GM21717 (cell line): Measurements from ENCODE around the gene LYPD1.

ENCODE experiments used
- ATAC-seq: cut with Tn5 transposase; IDR thresholded peaks from one replicate; pipeline ENCODE4 v1.9.1; 2021; ENCODE audit warnings: mild to moderate bottlenecking, moderate library complexity; ENCODE audit not compliant: unreplicated experiment

The LYPD1 gene

DNA sequence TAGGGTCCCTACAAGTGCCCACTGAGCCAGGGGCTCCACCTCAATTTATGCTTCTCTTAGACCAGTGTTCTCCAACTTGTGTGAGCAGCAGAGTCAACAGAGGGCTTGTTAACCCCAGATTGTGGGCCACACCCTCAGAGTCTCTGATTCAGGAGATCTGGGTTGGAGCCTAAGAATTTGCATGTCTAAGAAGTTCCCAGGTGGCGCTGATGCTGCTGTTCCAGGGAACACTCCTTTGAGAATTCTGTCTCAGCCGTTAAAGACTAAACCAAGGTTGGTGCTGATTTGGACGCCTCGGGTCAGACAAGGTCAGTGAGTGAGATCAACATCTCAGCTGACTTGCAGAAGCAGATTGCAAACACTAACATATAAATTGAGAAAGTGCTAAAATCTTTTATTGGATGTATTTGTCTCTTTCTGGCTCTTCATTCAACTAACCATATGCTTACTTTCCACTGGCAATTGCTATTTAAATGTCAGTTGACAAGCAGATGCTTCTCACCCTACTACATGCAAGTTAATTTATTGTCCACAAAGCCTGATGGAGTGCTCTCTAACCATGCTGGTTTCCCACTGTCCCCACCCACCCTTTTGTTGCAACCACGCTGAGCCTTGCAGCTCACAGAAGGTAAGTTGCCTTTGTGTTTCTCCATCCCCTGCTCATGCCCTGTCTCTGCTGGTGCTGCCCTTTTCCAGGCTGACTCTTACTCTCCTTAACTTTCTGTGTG is 31.5 kb downstream of the LYPD1 start:
- no peak for ATAC-seq

DNA sequence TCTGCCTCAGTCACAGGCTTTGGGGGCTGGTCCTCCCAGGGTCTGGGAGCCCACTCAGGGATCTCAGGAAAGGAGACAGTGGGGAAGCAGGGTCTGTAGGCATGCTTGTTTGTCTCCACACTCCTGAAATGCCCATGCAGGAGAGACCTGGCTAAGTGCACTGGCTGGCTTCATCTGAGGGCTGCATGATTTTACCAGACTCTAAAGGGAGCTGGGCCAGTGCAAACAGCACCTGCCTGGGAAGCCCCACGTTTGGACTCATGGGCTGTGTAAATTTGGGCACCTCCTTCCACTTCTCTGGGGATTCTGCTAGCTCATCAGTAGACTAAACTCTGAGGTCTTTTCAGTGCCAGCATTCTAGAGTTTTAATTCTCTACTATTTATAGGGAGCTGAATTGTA is 33.7 kb downstream of the LYPD1 start:
- no peak for ATAC-seq

DNA sequence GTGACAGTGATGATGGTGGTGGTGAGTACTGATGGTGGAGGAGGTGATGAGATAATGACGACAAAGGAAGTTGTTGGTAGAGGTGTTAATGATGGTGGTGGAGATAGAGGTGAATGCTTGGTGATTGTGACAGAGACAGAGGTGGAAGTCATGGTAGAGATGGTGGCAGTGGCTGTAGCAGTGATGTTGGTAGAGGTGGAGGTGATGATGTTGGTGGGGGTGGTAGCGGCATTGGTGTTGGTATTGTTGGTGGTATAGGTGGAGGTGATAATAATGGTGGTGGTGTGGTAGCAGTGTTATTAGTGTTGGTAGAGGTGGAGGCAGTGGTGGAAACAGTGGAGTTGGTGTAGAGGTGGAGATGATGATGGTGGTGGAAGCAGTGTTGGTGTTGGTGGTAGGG is 36.4 kb downstream of the LYPD1 start:
- ATAC-seq = no peak

DNA sequence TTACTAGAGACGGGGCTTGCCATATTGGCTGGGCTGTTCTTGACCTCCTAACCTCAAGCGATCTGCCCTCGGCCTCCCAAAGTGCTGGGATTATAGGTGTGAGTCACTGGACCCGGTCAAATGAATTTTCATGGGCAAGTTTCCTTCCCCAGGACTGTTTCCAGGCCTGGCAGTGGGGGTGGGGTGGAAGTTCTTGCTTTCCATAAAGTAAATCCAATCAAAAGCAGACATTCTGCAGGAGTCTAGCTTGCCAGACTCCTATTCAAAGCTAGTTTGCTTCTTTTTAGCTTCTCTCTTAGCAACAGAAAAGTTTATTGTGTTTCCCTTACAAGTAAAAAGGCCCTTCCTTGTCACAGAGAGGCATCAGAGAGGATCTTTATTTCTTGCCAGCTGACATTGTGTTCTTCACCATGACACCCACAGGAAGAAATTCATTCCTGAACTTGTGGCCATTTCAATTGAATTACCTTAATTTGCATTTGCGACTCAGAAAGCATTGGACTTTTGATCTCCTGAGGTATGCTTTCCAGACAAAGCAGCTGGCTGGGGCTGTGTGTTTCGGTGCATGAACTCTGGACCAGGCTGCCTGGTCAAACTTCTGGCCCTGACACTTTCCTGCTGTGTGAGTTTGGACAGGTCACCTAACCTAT is 37.9 kb downstream of the LYPD1 start:
- no peak for ATAC-seq

DNA sequence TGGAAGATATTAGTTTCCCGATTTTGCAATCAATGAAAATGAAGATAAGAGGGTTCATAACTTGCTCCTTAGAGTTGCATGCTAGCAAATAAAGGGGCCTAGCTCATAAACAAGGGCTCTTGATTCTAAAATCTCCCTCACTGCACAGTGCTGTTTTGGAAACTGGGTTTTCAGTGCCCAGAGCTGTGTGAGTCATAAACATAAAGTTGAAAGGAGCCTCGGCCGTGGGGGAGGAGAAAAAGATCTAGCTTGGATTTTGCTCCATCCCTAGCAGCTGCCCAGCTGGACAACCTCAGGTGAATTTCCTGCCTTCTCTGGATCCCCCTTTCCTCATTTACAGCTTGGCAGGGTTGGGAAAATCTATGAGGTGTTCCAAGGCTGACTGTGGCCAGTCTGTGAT is 42.5 kb downstream of the LYPD1 start:
- ATAC-seq = no peak

DNA sequence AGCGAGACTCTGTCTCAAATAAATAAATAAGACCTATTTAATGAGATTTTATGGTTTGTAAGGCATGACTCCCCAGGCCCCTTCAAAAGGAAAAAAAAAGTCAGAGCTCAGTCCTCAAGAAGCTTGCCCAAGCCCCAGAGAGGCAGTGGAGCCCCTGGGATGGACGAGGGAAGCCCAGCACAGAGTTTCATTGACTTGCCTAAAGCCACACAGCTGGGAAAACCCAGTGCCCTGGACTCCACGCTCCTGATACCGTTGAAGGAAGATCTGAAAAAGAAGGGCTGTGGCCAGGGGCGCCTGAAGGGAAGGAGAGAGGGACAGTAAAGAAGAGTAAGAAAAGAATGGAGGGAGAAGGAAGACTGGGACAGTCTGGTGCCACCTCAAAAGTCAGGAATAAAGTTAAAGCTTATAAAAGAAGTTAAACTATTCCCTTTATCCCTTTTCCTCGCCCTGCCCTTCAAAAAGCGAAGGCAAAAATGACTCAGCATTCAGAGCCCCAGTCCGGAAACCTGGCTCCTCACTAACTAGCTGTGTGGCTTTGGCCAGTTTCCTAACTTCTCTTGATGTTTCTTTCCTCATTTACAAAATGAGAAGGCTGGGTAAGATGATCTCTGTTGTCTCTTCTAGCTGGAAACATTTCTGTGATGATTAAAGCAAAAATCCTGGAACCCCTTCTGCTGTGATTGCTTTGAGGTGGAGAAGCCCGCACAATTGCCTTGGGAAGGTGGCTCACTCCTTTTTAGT is 46.7 kb downstream of the LYPD1 start:
- ATAC-seq = no peak

DNA sequence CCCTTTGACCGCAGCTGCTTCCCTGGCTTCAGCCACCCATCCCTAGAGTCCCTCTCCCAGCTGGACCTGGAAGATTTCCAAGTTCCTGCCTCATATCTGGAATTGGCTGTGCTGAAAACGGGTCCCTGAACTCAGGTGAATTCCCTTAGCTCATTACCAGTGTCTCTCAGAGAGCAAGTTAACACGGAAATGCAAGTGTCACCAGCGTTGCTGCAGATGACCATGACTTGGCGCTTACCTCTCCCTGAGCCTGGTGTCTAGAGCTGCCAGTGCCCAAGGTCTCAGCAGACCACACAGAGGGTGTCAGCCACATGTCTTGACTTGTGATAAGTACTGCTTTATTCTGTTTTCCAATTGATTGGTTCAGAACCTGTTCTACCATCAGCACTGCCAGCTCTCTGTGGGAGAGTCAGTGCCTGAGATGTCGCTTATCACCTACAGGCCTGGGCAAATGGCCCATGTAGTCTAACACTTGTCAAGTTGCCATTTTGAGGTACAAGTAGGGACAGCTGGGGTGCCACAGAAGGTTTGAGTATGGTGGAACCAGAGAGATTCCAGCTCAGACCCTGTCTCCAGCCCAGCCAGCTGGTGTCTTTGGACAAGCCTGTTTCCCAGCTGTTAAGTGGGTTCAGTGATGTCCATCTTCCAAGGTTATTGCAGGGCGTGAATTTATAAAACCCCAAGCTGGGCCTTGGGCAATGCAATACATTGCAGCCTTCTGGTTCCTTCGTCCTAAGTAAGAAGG is 48.7 kb downstream of the LYPD1 start:
- no peak for ATAC-seq

DNA sequence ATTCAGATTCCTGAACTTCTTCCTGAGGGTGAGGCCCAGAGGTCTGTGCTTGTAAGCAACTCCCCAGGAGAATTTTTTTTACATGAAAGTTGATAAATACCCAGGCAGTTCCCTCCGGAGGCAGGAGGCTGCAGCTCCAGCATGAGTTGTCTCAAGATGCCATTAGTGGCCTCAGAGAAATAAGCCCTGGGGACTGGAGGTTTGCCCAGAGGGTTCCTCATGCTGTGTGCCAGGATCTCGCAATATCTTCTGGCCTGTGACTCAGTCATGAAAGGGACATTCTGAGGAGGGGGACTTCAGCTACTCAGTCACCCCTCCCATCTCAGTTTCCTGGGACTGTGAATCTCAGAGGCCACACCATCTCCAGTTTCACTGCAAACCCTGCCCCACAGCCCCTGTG is 49.9 kb downstream of the LYPD1 start:
- no peak for ATAC-seq

DNA sequence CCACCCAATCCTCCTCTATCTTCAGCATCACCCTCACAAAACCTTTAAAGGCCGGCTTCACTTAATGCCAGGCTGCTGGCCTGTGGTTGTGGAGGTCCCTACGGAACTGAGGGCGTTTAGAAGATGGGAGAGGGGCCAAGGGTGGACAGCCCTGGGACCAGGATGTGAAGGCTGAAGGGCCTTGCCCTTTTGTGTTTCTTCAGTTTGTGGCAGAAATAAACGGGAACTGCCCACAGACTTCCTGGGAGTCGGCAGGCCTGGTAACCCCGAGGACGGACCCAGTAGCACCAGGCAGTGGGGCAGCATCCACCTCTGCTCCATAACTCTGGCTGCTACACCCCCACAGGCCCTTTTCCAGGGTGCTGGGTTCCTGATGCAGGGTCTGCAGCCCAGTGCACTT is 51.3 kb downstream of the LYPD1 start:
- no peak for ATAC-seq

DNA sequence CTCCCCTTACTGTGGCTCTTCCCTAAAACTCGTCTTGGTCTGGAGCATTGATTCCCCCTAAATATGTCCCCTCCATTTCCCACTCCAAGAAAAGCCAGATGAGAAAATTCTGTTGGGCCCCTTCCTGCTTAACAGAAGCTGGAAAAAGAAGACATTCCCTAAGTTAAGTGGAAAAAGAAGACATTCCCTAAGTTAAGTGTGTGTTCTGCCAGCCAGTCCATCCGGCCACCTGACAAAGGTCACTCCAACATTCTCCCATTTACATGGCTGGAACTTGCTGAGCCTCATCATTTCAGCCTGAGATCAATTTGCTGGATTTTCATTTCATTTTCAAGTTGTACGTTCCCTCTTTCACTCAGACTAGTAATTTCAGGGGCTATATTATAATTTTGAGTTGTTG is 52.0 kb downstream of the LYPD1 start:
- ATAC-seq = no peak

DNA sequence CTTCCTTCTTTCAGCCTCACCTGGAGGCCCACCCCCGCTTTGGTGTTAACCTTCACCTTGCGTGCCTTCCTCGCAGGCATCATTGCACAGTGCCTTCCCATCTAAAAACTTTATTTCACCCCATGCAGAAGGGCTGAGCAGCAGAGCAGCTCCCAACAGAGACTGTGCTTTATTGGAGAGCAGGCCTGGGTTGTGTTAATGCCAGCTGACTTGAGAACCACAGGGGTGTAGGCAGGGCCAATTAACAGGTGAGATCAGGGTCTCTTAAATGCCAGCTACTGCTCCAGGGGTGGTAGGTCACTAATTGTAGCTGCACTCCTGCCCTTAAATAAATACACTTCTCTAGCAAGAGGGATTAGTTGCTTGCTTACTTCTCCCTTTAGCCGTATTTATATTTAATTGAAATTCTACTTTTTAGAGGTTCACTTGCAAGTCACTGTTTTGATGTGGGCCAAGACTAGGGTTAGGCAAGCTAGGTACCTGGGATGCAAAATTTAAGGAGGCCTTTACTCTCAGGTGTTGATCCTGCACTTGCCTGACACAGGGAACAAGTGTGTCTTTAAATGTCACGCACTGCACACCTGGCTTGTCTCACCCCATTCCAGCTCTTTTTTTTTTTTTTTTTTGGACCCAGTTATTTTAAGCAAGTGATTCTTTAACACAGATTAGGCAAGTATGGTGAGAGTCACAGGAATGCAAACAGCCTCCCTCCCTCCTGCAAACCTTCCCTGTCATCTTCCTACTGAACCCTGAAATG is 54.5 kb downstream of the LYPD1 start:
- ATAC-seq = no peak

DNA sequence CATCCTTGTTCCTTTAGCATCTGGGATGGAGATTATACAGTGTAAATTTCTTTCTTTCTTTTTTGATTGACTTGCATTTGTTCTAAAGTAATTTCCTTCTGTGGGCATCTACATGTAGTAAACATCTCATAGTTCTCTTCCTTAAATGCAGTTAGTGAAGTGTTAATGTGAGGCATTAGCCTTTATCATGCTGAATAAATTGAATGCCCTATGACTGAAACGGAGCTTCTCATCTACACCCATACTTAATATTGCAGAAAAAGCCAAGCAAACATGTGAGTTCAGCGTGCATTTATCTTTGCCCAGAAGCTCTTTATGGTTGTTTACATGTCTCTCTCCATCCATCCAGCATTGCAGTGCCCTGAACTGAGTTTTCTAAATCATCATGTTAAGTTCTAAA is 58.3 kb downstream of the LYPD1 start:
- ATAC-seq = no peak

DNA sequence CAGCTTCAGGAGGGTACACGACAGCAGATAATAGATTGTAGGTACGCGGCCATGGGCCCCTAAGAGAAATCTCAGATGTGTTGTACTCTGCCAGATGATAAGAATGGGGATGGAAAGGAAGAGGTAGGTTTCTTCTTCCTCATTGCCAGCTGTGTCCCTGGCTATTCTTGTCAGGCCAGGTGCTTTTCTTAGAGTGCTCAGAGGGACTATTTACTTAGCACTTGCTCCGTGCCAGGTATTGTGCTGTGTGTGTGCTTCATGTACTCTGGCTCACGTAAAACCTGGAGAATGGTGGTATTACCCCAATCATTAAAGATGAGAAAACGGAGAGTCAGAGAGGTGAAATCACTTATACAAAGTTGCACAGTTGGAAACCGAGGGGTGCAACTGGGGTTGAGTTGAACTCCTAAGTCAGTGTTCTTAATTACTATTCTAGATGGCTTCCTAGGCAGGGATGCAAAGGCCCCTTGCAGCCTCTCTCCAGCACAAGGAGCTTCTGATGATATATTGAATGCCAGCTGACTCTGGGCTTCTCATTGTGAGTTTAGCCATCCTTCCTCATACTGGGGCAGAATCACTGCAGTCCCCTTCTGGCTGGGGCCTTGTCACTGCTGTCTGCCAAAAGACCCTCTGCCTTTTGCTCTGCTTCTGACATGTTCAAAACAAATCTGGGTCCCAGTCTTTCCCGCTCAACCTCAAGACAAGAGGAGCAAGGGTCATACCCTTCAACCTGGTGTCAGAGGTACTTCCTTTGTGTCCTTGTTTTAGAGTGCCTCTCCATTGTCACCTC is 60.7 kb downstream of the LYPD1 start:
- no peak for ATAC-seq

DNA sequence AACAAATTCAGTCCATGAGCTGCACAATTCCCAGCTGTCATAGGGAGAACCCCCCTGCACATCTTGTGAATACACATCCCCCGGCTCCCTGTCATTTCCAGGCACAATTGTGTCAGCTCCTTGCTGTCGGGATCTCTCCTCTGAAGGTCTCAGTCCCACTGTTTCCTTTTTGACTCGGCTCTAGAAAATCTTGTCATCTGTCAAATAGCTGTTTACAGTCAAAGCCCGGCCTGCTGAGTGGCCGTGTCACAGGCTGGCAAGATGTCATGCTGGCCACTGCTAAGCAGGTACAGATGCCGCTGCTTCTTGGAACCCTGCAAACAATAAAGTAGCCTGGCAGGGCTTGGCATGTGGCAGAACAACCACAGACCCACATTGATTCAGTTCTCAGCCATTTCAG is 61.7 kb downstream of the LYPD1 start:
- no peak for ATAC-seq

DNA sequence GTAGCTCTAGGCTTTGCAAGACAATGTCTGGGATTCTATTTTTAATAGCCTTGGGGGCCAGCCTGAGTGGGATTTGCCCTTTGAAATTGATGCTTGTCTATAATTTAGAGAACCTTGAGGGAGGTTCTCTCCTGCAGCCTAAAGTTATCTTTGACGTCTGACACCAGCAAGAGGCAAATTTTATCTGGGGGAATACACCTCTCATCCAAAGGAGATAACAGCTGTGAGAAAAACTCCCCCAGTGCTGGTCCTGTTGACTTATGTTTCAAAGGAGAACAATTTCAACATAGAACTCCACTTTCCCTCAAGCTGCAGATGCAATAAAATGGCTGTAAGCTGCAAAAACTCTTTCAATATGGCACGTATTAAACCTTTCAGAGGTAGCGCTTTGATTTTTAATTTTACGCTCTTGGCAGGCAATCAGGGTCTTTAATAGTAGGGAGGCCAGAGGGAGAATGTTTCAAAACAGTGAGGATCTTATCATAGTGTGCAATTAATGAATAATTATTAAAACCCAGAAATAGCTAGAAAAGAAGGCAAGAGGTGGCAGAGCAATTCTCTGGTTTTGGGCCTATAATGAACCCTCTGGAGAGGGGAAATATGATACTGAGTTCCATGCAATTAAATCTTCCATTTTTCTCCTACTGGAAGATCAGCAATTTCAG is 62.4 kb downstream of the LYPD1 start:
- no peak for ATAC-seq

DNA sequence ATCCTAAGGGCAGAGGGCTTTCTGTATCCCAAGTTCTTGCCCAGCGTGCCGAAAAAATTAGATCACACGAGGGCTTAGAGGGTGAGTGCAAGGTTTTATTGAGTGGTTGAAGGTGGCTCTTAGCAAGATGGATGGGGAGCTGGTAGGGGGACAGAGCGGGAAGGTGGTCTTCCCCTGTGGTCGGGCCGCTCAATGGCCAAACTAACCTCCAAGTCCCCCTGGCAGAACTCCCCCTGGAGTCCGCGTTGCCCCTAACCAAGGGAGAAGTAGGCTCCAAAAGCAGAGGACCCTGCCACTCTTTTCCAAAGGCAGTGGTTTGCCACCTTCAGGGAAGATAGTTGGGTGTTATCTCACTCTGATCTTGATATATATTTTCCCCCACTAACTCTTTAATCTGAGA is 63.4 kb downstream of the LYPD1 start:
- no peak for ATAC-seq

DNA sequence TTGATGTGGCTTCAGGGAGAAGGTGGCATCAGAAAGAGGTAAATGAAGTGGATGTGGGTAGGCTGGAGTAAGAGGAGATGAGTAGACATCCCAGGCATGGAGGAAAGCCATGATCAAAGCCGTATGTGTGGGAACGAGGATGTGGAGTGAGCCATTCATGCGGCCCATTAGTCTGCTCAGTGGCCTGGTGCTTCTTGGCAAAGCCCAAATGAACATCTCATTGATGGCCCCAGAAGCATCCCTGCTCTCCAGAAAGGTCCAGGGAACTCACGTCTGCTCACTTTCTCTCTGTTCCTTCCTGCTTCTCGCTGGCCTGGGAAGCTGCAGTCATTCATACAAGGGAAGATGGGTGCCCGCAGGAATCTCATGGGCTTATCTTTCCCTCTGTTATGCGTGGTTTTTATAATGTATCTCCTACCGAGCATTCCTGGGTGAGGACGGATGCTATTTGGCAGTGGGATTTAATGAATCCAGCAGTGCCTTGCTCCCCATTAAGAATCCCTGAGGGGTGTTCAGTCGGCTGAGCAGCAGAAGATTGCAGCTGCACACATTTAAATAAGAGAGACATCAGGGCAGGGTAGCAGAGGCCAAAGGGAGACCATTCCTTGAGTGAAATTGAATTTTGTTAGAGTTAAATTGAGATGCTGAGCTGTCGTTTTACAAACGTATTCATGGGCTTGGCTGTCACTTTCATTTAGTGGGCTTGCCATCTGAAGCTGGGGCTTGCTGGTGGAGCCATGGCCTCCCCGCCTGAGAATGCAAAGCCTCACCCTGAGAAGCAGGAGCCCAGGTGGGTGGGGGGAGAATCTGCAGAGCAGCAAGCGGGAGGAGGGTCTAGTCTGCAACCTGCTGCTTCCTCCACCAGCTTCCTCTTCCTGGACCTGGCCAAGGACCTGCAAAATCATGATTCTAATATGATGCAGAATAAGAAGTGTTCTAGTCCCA is 64.5 kb downstream of the LYPD1 start:
- ATAC-seq = no peak

DNA sequence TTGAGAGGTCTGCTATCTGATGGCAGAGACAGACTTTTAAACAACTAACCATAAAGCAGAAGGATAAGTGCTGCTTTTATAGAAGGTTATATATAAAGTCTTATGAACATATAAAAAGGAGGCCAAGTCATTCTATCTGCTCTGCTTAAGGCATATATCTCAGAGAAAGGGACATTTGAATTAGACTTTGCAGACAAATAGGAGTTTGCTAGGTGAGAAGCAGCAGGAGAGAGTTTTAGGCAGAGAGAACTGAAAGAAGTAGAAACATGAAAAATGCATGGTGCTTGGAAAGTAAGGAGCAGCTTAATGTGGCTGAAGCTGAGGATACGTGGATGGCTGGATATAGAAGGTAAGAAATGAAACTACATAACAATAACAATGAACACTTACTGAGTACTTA is 65.4 kb downstream of the LYPD1 start:
- no peak for ATAC-seq
